ENCODE measurements around the gene DNAJB13.

DNAJB13 gene

DNA sequence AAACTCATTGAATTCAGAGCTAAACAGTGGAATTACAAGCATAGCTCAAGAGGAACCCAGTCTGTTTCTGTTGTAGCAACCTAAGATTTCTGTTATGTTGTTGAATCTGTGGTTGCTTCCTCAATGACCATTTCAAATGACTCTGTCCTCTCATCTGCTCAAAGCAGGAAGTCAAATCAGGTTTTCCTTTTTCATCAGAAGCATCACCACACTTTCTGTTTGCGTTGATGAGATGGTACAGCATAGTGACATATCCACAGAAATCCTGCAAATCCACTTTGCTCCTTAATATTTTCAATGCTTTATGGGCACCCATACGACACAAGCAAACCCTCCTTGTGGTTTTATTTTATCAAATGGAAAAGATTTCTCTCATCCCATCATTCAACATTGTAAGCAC, 44.4 kb downstream of the DNAJB13 start:
- DNase-seq (ENCODE audit: low spot score) = no peak
- no peak overlapping the region for H3K27ac ChIP-seq
- TF ChIP-seq, protein P1, sequence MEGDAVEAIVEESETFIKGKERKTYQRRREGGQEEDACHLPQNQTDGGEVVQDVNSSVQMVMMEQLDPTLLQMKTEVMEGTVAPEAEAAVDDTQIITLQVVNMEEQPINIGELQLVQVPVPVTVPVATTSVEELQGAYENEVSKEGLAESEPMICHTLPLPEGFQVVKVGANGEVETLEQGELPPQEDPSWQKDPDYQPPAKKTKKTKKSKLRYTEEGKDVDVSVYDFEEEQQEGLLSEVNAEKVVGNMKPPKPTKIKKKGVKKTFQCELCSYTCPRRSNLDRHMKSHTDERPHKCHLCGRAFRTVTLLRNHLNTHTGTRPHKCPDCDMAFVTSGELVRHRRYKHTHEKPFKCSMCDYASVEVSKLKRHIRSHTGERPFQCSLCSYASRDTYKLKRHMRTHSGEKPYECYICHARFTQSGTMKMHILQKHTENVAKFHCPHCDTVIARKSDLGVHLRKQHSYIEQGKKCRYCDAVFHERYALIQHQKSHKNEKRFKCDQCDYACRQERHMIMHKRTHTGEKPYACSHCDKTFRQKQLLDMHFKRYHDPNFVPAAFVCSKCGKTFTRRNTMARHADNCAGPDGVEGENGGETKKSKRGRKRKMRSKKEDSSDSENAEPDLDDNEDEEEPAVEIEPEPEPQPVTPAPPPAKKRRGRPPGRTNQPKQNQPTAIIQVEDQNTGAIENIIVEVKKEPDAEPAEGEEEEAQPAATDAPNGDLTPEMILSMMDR (IDR thresholded peaks at IDR 0.05) = no peak
- H3K4me3 ChIP-seq = no peak overlapping the region

DNA sequence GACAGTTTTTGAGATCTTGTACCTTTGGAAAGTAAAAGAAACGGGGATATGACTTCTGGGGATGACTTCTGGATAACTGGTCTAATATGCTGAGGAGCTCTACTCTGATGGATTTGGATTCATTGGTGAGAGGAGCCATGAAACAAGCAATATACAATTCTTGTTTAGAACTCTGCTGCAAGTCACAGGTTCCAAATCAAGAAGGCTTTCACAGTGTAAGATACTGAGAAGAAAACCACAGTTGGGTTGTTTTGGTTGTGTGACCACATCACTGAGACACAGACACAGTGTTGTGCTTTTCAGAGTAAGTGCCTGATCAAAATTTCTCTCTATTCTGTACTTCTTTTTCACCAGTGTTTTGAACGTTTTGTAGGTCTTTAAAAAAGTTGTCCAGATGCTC, 44.9 kb downstream of the DNAJB13 start:
- Histone ChIP-seq H3K4me3 (no peak overlapping the region), H3K27ac (no peak overlapping the region)
- no peak for DNase-seq (ENCODE audit: low spot score)
- TF ChIP-seq, protein P1 (IDR thresholded peaks at IDR 0.05) = no peak

DNA sequence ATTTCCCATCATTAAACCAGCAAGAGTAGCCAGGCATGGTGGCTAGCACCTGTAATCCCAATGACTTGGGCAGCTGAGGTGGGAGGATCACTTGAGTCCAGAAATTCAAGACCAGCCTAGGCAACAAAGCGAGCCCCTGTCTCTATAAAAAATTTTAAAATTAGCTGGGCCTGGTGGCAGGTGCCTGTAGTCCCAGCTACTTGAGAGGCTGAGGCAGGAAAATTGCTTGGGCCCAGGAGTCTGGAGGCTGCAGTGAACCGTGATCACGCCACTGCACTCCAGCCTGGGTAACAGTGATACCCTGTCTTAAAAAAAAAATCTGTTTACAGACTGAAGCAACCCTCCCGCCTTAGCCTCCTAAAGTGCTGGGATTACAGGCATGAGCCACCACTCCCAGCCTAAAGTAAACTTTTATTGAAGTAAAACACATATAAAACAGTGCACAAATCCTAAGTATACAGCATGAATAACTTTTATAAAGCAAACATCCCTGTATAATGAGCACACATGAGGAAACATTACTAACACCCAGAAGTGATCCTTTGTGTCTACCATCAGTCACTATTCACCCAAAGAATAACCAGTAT, 45.4 kb downstream of the DNAJB13 start:
- H3K27ac ChIP-seq = no peak overlapping the region
- no peak for DNase-seq (ENCODE audit: low spot score)
- TF ChIP-seq, protein P1 (IDR thresholded peaks at IDR 0.05) = no peak
- H3K4me3 ChIP-seq = no peak overlapping the region

DNA sequence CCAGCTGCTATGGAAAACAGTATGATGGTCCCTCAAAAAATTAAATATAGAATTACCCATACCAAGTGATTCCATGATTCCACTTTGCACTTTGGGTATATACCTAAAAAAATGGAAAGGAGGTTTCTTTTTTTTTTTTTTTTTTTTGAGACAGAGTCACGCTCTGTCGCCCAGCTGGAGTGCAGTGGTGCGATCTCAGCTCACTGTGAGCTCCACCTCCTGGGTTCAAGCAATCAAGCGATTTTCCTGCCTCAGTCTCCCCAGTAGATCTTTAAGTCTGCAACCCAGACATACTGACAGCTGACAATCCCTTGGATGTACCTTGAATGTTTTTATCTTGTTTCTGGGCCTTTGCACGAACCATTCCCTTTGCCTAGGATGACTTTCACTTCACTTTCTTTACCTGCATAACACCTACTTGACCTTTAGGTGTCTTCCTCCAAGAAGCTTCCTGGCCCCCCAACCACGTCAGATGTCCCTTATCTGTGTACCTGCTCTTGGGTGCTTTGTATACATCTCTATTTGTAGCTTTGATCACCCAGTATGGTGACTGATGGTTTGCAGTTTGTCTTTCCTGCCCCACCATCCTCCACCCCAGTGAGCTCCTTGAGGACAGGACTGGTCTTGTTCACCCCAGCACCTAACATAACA, 46.4 kb downstream of the DNAJB13 start:
- DNase-seq (ENCODE audit: low spot score) = peak; percentile 40

DNA sequence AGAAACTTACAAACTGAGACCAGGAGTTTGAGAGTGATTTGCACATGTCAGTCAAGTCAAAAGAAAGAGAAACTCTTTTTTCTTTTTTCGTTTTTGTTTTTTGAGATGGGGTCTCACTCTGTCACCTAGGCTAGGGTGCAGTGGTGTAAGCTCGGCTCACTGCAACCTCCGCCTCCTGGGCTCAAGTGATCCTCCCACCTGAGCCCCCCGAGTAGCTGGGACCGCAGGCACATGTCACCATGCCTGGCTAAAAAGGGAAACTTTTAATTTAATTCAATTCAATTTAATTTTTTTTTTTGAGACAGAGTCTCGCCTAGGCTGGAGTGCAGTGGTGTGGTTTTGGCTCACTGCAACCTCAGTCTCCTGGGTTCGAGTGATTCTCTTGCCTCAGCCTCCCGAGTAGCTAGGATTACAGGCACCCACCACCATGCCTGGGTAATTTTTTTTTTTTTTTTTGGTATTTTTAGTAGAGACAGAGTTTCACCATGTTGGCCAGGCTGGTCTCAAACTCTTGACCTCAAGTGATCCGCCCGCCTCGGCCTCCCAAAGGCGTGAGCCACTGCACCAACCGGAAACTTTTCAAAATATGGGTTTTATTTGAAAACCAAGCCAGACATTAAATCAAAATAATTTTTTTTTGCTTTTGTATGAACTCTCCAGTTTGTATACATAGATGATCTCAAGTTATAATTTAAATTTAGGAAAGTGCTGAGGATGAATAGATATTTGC, 48.2 kb downstream of the DNAJB13 start:
- TF ChIP-seq, protein P1 (IDR thresholded peaks at IDR 0.05) = no peak
- no peak overlapping the region for H3K27ac ChIP-seq
- no peak overlapping the region for H3K4me3 ChIP-seq
- DNase-seq (ENCODE audit: low spot score) = peak; percentile 58

More for the DNA sequence above, 46.4 kb downstream of the DNAJB13 start:
- Histone ChIP-seq H3K4me3 (no peak overlapping the region), H3K27ac (no peak overlapping the region)
- TF ChIP-seq, protein P1 (IDR thresholded peaks at IDR 0.05) = no peak

DNA sequence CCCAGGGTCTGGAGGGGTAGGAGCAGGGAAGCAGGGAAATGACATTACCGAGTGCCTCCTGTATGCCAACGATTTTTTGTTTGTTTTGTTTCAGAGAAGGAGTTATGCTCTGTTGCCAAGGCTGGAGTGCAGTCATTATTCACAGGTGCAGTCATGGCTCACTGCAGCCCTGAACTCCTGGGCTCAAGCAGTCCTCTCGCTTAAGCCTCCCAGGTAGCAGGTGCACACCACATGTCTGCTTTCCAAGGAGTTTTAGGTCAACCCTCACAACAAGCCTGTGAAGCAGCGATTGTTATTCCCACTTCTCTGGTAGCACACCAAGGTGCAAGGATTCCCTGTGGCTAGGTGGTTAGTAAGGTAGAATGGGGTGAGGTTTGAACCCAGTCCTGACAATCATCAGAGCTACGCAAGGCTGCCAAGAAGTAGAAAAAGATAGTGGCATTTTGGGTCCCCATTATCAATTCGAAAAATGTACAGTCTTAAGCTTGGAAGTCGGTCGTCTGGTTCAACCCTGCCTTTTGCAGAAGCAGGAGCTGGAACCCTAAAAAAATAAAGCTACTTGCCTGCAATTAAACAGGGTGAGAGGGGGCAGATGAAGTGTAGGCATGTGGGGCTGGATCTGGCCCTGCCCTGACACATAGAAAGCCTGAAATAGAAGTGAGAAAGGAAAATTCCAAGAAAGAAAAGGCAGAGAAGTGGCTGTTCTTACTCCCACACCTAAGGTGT, 48.9 kb downstream of the DNAJB13 start:
- H3K27ac ChIP-seq = no peak overlapping the region
- TF ChIP-seq, protein P1 (IDR thresholded peaks at IDR 0.05) = no peak
- DNase-seq (ENCODE audit: low spot score) = no peak

More for the DNA sequence above, 48.9 kb downstream of the DNAJB13 start:
- H3K4me3 ChIP-seq = no peak overlapping the region

Data from coronary artery (tissue), 2 donors.